ENCODE results near the gene EYA2.

DNA sequence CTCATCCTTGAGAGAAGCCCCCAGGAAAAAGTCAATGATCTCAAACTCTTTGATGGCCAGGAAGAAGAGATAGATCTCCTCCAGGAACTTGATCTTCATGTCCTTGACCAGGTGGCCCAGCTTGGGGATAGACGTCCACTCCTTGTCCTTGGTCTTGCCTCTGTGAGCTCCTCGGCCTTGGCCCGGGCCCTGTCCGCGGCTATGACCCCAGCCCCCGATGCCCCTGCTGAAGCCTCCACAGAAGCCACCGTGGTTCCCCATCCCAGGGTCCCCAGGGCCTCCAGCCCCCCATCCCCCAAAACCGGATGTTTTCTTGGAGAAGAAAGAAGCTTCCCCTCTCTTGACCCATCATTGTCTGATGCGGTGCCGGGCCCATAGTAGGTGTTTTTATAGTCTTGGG lies 266.8 kb downstream of the EYA2 start:
- TF ChIP-seq EZH2 (IDR thresholded peaks at IDR 0.05; ENCODE audit: insufficient read depth, poor library complexity, severe bottlenecking) (no peak), EZH2phosphoT487 (IDR thresholded peaks at IDR 0.05; ENCODE audit: insufficient read depth, low read depth) (no peak)

Data from GM23248 (cell line).